Measurements from ENCODE around the gene C17orf50.

Gene C17orf50

GRCh38 chr17:35760587-35760986 lies at the start of gene C17orf50:
TSS of gene C17orf50 (plus strand) at chr17:35760887. CDS start at chr17:35760942, 55 bp downstream.
- no peak for DNase-seq

DNA sequence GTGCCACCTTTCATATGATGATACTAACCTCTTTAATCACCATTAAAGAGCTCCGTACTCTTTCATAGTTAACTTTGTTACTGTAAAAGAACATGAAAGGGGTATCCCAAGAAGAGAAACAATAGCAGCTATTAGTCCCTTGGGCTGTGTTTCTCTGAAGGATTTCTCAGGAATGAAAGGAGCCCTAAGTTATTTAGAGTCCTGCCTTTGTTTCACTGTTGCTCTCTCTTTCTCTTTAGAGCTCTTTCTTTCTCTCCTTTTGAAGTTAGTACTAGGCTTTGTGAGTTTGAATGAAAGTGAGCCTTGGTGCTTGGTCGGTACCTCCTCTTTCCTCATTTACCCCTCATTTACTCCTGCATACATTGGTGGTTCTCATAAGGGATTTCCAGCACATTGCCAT lies 49.7 kb upstream of the C17orf50 start:
- no peak for DNase-seq

- DNase-seq: peak; percentile 50
These were observed 47.5 kb upstream of the C17orf50 start for GRCh38 chr17:35713069-35713728.

DNA sequence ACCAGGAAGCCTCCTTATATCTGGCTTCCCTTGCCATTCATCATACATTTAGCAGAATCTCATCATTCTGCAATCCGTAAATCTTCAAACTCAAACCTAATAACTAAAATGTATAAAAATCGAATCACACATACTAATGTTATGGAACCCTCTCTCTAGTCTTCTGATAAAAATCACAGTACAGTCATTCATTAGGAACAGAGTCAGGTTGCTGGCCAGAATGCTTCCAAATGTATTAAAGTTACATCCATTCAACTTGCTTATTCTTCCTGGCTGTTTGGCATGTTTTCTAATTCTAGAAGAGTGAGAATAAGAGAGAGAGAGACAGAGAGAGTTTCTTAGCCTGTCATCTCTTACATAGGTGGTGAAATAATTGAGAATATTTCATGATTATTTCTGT lies 45.7 kb upstream of the C17orf50 start:
- no peak for DNase-seq

DNA sequence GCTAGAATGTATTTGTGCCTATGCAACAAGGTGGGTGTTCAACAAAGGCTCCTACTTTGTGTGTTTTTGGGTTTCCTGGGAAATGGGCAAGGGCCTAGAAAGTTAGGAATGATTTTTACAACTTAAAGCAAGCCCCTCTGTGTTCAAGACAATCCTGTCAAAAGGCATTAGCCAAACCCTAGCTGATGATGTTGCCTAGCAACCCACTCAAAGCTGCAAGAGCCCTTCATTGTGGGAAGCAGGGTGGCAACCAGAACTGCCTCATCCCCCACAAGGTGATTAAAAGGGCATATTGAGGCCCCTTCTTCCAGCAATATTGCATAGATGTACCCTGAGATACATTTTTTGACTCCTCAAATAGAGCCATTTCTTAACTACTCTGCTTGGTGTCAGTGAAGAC lies 45.3 kb upstream of the C17orf50 start:
- no peak for DNase-seq

- DNase-seq: no peak
These were observed 44.5 kb upstream of the C17orf50 start for GRCh38 chr17:35716173-35716572.

- no peak for DNase-seq
These were observed 43.7 kb upstream of the C17orf50 start for GRCh38 chr17:35716897-35717465.

- DNase-seq: no peak
These were observed 43.2 kb upstream of the C17orf50 start for GRCh38 chr17:35717475-35717874.

- DNase-seq: no peak
These were observed 37.0 kb upstream of the C17orf50 start for GRCh38 chr17:35723735-35724134.

DNA sequence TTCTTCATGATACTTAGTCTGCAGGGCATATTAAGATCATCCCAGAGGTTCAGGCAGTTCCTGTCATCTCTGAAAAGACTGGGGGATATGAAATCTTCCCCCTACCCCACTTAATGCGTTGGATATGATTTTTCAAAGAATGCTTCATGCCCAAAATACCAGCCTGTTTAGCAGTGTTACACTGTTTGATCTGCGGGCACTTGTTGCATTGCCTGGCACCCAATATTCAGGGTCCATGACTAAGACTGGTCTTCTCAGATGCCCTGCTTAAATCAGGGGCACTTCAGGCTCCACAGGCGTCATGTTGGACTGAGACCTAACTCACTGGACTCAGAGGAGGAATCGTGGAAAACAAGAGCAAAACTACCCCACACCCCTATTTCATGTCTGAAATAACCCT lies 35.6 kb upstream of the C17orf50 start:
- no peak for DNase-seq

DNA sequence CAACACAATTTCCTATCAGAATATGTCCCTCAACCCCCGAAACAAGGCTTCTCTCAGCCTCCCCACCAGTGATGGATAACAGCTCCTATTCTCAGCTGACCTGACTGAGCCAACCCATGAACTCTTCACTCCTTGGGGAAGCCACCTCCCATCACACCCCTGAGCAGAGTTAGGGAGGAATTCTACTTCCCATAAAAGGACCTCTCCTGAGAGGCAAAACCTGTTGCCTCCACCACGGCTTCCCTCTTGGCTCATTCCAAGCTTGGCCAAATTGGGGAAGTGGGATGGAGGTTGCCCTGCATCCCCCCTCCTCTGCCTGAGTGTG lies 34.9 kb upstream of the C17orf50 start:
- DNase-seq: no peak

- peak; percentile 72 for DNase-seq
These were observed 34.3 kb upstream of the C17orf50 start for GRCh38 chr17:35726127-35726952.

GRCh38 chr17:35726953-35727460 lies 33.7 kb upstream of the C17orf50 start:
- DNase-seq: no peak

DNA sequence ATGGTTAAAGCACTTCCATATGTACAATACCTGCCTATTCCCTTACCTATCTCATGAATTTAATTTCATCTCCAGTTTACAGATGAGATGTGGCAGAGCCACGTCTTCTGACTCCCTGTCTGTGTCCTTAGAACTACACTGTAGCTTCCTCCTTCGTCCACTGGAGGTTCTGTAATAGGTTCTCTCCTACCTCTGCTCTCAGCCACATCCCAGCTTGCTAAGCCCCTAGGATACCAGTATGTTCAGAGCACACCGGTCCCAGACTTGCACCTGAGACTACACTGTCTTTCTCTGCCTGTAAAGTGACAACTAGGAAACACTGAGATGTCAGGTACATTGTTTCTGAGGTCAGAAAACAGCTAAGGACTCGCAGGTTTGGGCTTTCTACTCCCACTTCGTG lies 33.1 kb upstream of the C17orf50 start:
- DNase-seq: no peak

- no peak for DNase-seq
These were observed 32.1 kb upstream of the C17orf50 start for GRCh38 chr17:35728551-35728950.

GRCh38 chr17:35729405-35729833 lies 31.3 kb upstream of the C17orf50 start:
- no peak for DNase-seq

- no peak for DNase-seq
These were observed 30.2 kb upstream of the C17orf50 start for GRCh38 chr17:35730400-35731005.

DNA sequence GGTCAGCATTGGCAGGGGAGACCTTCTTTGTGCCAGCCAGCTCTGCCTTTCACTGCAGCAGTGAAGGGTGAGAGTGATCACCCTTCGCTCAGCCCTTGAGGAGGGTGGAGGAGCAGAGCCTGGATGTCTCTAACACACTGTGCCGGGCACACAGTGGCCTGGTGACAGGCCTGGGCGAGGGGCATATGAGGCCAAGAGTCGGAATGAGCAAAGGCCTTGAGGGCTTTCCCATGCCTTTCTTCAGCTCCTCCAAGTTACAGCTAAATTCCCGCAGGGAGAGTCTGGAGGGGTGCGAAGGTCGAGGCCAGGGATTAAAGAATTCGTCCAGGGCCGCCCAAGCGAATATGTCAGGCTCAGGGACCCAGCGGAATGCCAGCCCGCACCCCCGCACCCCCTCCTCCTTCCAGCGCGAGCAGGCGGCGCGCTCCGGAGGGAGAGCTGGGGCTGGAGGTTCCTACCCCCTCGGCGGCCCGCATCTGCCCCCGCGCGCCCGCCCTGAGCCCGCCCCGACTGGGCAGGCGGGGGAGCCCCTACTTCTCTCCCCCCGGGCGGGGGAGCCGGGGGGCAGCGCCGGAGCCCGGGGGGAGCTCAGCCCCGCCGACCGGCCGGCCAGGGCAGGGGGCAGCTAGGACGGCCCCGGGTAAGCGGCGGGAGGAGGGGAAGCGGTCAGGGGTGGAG lies 29.3 kb upstream of the C17orf50 start, which contains the start of gene RASL10B:
Gene RASL10B (plus strand): TSS at position 401 of the 678 bp plus-strand sequence. CDS start 3,546 bp downstream, outside the sequence.
- peak; percentile 64 for DNase-seq

DNA sequence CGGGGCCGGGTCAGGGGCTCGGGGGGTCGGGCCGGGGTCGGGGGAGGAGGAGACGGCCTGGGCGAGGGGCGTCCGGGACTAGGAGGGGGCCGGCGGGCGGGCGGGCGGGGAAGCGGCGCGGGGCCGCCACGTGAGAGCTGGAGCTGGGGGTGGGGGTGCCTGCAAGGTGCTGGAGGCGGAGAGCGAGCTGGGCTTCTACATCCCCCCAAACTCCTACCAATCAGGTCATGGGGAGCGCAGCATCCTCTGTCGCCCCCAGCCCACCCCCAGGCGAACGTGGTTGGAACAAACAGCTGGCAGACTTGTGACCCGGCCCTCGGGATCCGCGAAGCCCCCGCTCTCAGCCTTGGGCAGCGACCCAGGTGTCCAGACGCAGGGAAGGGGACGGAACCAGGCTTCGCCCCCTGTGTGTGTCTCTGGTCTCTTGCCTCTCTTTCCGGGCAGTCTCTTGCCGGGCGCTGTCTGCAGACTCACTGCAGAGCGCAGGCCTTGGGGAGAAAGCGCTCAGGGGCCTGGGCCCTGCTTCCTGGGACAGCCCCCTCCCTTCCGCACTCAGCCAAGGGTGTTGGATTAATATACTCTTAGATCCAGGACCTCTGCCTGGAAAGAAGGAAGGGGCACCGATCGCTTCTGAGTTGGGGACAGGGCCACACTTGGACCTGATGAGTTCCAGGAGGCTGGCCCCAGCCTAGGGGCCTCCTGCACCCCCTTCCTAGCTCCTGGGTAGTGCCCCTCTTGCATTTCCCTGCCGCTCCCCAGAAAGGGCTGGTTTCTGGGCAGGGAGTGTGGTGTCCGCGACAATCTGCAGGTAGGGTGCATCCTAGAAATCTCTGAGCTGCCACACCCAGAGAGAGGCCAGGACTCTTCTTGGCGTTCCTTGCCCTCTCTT lies 28.5 kb upstream of the C17orf50 start:
- no peak for DNase-seq

DNA sequence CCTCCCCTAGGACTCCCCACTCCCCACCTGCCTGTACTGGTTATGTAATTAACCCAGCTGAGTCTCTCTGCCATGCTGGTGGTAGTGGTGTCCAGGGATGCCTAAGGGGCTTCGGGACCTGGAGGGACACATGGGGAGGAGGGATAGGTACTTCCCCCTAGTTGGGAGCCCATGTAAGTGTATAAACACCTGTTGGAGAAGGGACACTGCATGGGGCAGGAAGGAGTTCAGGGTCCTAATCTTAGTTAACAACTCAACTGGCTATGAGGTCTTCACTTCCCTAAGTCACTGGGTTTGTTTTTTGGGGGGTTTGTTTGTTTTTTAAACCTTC lies 27.9 kb upstream of the C17orf50 start:
- DNase-seq: no peak

DNA sequence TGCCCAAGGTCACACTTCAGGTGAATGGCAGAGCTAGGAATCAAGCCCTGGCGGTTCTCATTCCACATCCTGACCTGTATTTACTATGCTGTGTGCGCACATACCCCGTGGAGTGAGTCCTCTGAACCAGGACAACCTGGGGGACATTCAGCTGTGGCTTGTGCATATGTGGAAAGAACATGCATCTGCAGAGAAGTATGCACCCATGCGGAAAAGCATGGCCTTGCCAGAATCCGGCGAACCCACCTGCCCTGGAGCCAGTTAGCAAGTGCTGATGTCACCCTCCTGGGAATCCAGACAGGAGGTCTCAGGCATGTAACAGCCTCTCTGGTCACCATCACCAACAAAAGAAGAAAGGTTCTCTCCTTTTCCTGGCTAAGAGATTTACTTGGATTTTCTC lies 27.3 kb upstream of the C17orf50 start:
- no peak for DNase-seq

- DNase-seq: no peak
These were observed 26.3 kb upstream of the C17orf50 start for GRCh38 chr17:35734396-35734795.

Data from right hindlimb (tissue), 1 donor.